HepG2 (cell line): ENCODE results near the gene ABHD3. TPM values are rescaled to one million over a fixed set of nuclear protein-coding genes. Genes with fewer than 3 reads are reported as not detected.

Experiments
- AHR ChIP-seq: IDR thresholded peaks from 2 replicates; pipeline ENCODE4 v1.6.1; 2018; ENCODE audit warnings: missing genetic modification reagents, missing compliant biosample characterization
- BATF2 ChIP-seq: sonication (generic); formaldehyde crosslinking; IDR thresholded peaks from 2 replicates; pipeline ENCODE4 v1.8.0; 2022; ENCODE audit warnings: mild to moderate bottlenecking, missing genetic modification reagents, moderate library complexity
- E2F1 ChIP-seq: sonication (generic); formaldehyde crosslinking; IDR thresholded peaks from 2 replicates; pipeline ENCODE4 v1.5.0; 2020; ENCODE audit warnings: missing genetic modification reagents
- ELF3 ChIP-seq: IDR thresholded peaks from 2 replicates; pipeline ENCODE4 v1.6.1; 2016; ENCODE audit warnings: missing genetic modification reagents, missing compliant biosample characterization
- KDM2A ChIP-seq: sonication (generic); formaldehyde crosslinking; IDR thresholded peaks from 2 replicates; pipeline ENCODE4 v1.4.0; 2020; ENCODE audit warnings: low read depth, missing genetic modification reagents, borderline replicate concordance
- MED8 ChIP-seq: sonication (generic); formaldehyde crosslinking; IDR thresholded peaks from 2 replicates; pipeline ENCODE4 v1.8.1; 2023; ENCODE audit warnings: mild to moderate bottlenecking, missing genetic modification reagents; ENCODE audit not compliant: insufficient replicate concordance
- NFRKB ChIP-seq: fragments of 450-650 bp; IDR thresholded peaks from 2 replicates; pipeline ENCODE4 v1.6.1; 2017
- NR3C1 ChIP-seq: sonication (generic); formaldehyde crosslinking; IDR thresholded peaks from 2 replicates; pipeline ENCODE4 v1.4.0; 2020; ENCODE audit warnings: missing genetic modification reagents
- PCBP1 ChIP-seq: fragments of 200-400 bp; formaldehyde crosslinking; IDR thresholded peaks from 2 replicates; pipeline ENCODE4 v1.6.1; 2017; ENCODE audit warnings: mild to moderate bottlenecking, low read depth, low read length, borderline replicate concordance
- RBM22 ChIP-seq: fragments of 200-400 bp; formaldehyde crosslinking; optimal IDR thresholded peaks from 2 replicates; pipeline ENCODE3; 2017; ENCODE audit warnings: mild to moderate bottlenecking, low read length, moderate library complexity
- RBM39 ChIP-seq: fragments of 200-400 bp; formaldehyde crosslinking; IDR thresholded peaks from one replicate; pipeline ENCODE4 v1.6.1; 2018; ENCODE audit warnings: antibody characterized with exemption, mild to moderate bottlenecking, low read depth, low read length; ENCODE audit not compliant: poor library complexity, severe bottlenecking
- TARDBP ChIP-seq: sonication (generic); formaldehyde crosslinking; IDR thresholded peaks from 2 replicates; pipeline ENCODE4 v1.8.0; 2022; ENCODE audit warnings: mild to moderate bottlenecking, missing genetic modification reagents
- TOE1 ChIP-seq: sonication (generic); formaldehyde crosslinking; IDR thresholded peaks from 2 replicates; pipeline ENCODE4 v1.4.0; 2020; ENCODE audit warnings: mild to moderate bottlenecking, missing genetic modification reagents
- TRIM24 ChIP-seq: sonication (generic); formaldehyde crosslinking; IDR thresholded peaks from 2 replicates; pipeline ENCODE4 v1.8.0; 2022; ENCODE audit warnings: mild to moderate bottlenecking, missing genetic modification reagents
- ZBTB7B ChIP-seq: sonication (generic); formaldehyde crosslinking; IDR thresholded peaks from 2 replicates; pipeline ENCODE4 v1.4.0; 2020; ENCODE audit warnings: missing genetic modification reagents
- ZFP36 ChIP-seq: fragments of 150-350 bp; IDR thresholded peaks from 2 replicates; pipeline ENCODE4 v1.6.1; 2018; ENCODE audit warnings: borderline replicate concordance, low read length, low read depth; ENCODE audit not compliant: partially characterized antibody
- ZNF280D ChIP-seq: sonication (generic); formaldehyde crosslinking; IDR thresholded peaks from 2 replicates; pipeline ENCODE4 v1.5.1; 2020; ENCODE audit warnings: mild to moderate bottlenecking, missing genetic modification reagents
- ZNF75D ChIP-seq: sonication (generic); formaldehyde crosslinking; IDR thresholded peaks from 2 replicates; pipeline ENCODE4 v1.8.1; 2023; ENCODE audit warnings: missing genetic modification reagents, mild to moderate bottlenecking, borderline replicate concordance
- ZNF792 ChIP-seq: IDR thresholded peaks from 2 replicates; pipeline ENCODE4 v1.6.1; 2016
- polyA plus RNA-seq, 8 experiments: library from polyadenylated mRNA; depleted of rRNA in 3 of 8; stranded (reverse) in 7 of 8; unstranded in 1 of 8; fragments of >200 nt; fragmentation: Illumina TruSeq in 4 of 8; extraction: Trizol in 4 of 8; gene quantifications; 2 replicates each; pipeline versions ENCODE4 v1.2.1 to v1.2.3, GENCODE V29; 2011 to 2016; ENCODE audit warnings: low read depth in 4 of 8, missing spikeins in 1 of 8, mixed read lengths in 1 of 8; ENCODE audit not compliant: insufficient read depth in 1 of 8
- total RNA-seq, 5 experiments: library from RNA; depleted of rRNA; stranded (reverse); fragments of >200 nt; fragmentation: Illumina TruSeq; extraction: Trizol; gene quantifications; 2 replicates each; pipeline ENCODE4 v1.2.3, GENCODE V29; 2016; ENCODE audit warnings: low read depth in 1 of 5
- TF ChIP-seq, protein P1 (sequence below): sonication (generic); formaldehyde crosslinking; IDR thresholded peaks from 2 replicates; pipeline ENCODE4 v1.4.0; 2020; ENCODE audit warnings: missing genetic modification reagents

ABHD3 gene
- total and polyA plus RNA-seq, 2 of the 13 experiments (the other 11 are each of a cell fraction or from before 2014, with no cell fraction given), result 32.1 to 40.2 TPM

- TF ChIP-seq E2F1, result peak; percentile 47; the same call in 1 of the 2 replicates
- peak; percentile 15 for TF ChIP-seq RBM39
- TF ChIP-seq BATF2 (CRISPR knock-in tag), result no peak
- TF ChIP-seq TARDBP (CRISPR knock-in tag), result no peak
- no peak for TF ChIP-seq TRIM24 (CRISPR knock-in tag)
- no peak for TF ChIP-seq NR3C1 (CRISPR knock-in tag)
- TF ChIP-seq ZFP36, result no peak
- TF ChIP-seq KDM2A (CRISPR knock-in tag), result peak; percentile 41; the same call in 1 of the 2 replicates
- no peak for TF ChIP-seq PCBP1
- TF ChIP-seq ZNF792 (CRISPR knock-in tag), result no peak
- TF ChIP-seq RBM22, result no peak
- 0 out of 2 replicates have a peak, but pooled peaks have one; percentile 51 for TF ChIP-seq TOE1 (CRISPR knock-in tag)
- peak; percentile 79 for TF ChIP-seq ZNF280D (CRISPR knock-in tag)
- peak; percentile 64 for TF ChIP-seq ELF3 (CRISPR knock-in tag)
- no peak for TF ChIP-seq ZNF75D (CRISPR knock-in tag)
- peak; percentile 25; the same call in 1 of the 2 replicates for TF ChIP-seq ZBTB7B (CRISPR knock-in tag)
- TF ChIP-seq NFRKB, result no peak
- no peak for TF ChIP-seq MED8 (CRISPR knock-in tag)
- 0 out of 2 replicates have a peak, but pooled peaks have one; percentile 43 for TF ChIP-seq AHR (CRISPR knock-in tag)
- TF ChIP-seq, protein P1, sequence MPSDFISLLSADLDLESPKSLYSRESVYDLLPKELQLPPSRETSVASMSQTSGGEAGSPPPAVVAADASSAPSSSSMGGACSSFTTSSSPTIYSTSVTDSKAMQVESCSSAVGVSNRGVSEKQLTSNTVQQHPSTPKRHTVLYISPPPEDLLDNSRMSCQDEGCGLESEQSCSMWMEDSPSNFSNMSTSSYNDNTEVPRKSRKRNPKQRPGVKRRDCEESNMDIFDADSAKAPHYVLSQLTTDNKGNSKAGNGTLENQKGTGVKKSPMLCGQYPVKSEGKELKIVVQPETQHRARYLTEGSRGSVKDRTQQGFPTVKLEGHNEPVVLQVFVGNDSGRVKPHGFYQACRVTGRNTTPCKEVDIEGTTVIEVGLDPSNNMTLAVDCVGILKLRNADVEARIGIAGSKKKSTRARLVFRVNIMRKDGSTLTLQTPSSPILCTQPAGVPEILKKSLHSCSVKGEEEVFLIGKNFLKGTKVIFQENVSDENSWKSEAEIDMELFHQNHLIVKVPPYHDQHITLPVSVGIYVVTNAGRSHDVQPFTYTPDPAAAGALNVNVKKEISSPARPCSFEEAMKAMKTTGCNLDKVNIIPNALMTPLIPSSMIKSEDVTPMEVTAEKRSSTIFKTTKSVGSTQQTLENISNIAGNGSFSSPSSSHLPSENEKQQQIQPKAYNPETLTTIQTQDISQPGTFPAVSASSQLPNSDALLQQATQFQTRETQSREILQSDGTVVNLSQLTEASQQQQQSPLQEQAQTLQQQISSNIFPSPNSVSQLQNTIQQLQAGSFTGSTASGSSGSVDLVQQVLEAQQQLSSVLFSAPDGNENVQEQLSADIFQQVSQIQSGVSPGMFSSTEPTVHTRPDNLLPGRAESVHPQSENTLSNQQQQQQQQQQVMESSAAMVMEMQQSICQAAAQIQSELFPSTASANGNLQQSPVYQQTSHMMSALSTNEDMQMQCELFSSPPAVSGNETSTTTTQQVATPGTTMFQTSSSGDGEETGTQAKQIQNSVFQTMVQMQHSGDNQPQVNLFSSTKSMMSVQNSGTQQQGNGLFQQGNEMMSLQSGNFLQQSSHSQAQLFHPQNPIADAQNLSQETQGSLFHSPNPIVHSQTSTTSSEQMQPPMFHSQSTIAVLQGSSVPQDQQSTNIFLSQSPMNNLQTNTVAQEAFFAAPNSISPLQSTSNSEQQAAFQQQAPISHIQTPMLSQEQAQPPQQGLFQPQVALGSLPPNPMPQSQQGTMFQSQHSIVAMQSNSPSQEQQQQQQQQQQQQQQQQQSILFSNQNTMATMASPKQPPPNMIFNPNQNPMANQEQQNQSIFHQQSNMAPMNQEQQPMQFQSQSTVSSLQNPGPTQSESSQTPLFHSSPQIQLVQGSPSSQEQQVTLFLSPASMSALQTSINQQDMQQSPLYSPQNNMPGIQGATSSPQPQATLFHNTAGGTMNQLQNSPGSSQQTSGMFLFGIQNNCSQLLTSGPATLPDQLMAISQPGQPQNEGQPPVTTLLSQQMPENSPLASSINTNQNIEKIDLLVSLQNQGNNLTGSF, result 0 out of 2 replicates have a peak, but pooled peaks have one; percentile 48
Measured at GRCh38 chr18:21704603-21705364, at the start of gene ABHD3 (continued).
